Loucy (cell line): Measurements from ENCODE around the gene ENTPD7.

Experiments
- EZH2phosphoT487 ChIP-seq: fragments of 200-600 bp; IDR thresholded peaks from 2 replicates; pipeline ENCODE4 v1.6.1; 2018; ENCODE audit warnings: antibody characterized with exemption, mild to moderate bottlenecking, moderate library complexity, borderline replicate concordance
- TF ChIP-seq, protein P1 (sequence below): fragments of 200-600 bp; sonication (generic); conservative IDR thresholded peaks from 2 replicates; pipeline ENCODE4 v1.5.1; 2014; ENCODE audit warnings: mild to moderate bottlenecking, antibody characterized with exemption, low read length

DNA sequence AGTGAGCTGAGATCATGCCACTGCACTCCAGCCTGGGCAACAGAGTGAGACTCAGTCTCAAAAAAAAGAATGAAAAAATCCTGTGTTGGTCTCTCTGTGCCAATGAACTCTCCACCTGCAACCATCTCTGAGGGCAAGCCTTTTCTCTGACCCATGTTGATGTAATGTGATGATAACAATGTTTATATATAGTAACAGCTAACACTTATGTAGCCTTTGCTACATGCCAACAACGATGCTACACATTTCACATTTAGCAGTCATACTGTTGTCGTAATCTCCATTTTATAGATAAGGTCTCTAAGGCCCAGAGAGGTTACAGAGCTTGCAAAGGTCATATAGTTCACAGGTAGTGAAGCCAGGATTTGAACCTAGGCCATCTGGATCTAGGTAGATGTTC is 61.1 kb downstream of the ENTPD7 start:
- TF ChIP-seq, protein P1, sequence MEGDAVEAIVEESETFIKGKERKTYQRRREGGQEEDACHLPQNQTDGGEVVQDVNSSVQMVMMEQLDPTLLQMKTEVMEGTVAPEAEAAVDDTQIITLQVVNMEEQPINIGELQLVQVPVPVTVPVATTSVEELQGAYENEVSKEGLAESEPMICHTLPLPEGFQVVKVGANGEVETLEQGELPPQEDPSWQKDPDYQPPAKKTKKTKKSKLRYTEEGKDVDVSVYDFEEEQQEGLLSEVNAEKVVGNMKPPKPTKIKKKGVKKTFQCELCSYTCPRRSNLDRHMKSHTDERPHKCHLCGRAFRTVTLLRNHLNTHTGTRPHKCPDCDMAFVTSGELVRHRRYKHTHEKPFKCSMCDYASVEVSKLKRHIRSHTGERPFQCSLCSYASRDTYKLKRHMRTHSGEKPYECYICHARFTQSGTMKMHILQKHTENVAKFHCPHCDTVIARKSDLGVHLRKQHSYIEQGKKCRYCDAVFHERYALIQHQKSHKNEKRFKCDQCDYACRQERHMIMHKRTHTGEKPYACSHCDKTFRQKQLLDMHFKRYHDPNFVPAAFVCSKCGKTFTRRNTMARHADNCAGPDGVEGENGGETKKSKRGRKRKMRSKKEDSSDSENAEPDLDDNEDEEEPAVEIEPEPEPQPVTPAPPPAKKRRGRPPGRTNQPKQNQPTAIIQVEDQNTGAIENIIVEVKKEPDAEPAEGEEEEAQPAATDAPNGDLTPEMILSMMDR, result no peak
- TF ChIP-seq EZH2phosphoT487, result no peak
